Measurements from ENCODE around the gene ANAPC4. TPM values are rescaled to one million over a fixed set of nuclear protein-coding genes. Genes with fewer than 3 reads are reported as not detected.

ANAPC4 gene
- total and polyA plus RNA-seq, 5 donors, result 10.3 to 16.0 (median 15.1) TPM

GRCh38 chr4:25439918-25440477 lies 62.9 kb downstream of the ANAPC4 start:
- peak; percentile 68 to 72 for ATAC-seq

GRCh38 chr4:25440478-25441030 lies 63.5 kb downstream of the ANAPC4 start:
- 27% methylated on average over 8 of the region's 8 CpGs for WGBS
- no peaks in the 10 kb centered on the region for H3K9me3 ChIP-seq (ENCODE audit: control insufficient read depth, low read length)
- H3K4me3 ChIP-seq (ENCODE audit: low read length), result no peak overlapping the region
- ATAC-seq (peak; percentile 90 to 94), DNase-seq (peak; percentile 79 to 92 (median 91))
- H3K27me3 ChIP-seq (ENCODE audit: control insufficient read depth, insufficient read depth), result no peaks in the 10 kb centered on the region
- no peaks in the 10 kb centered on the region for H3K4me1 ChIP-seq (ENCODE audit: control insufficient read depth, insufficient read depth, low read length)
- H3K27ac ChIP-seq (ENCODE audit: low read length), result no peak overlapping the region
- intact Hi-C loops (cut with DNase I), result loop anchor here (2.0 to 10.0 kb wide), 3 partner anchors 327 to 334 kb away; no protein-coding TSS in a partner anchor

More at GRCh38 chr4:25439918-25440477, 62.9 kb downstream of the ANAPC4 start:
- 14% methylated on average over 2 of the region's 2 CpGs for WGBS
- no peaks in the 10 kb centered on the region for H3K9me3 ChIP-seq (ENCODE audit: control insufficient read depth, low read length)
- intact Hi-C loops (cut with DNase I), result loop anchor here (2.0 to 10.0 kb wide), 3 partner anchors 327 to 335 kb away; no protein-coding TSS in a partner anchor
- no peak overlapping the region for H3K4me3 ChIP-seq (ENCODE audit: low read length)
- peak in 1 of 3 donors; percentile 18 for DNase-seq
- H3K4me1 ChIP-seq (ENCODE audit: control insufficient read depth, insufficient read depth, low read length), result no peaks in the 10 kb centered on the region
- H3K27ac ChIP-seq (ENCODE audit: low read length), result no peak overlapping the region
- no peaks in the 10 kb centered on the region for H3K27me3 ChIP-seq (ENCODE audit: control insufficient read depth, insufficient read depth)

GRCh38 chr4:25441519-25442117 lies 64.6 kb downstream of the ANAPC4 start:
- intact Hi-C loops (cut with DNase I), result loop anchor here (2.0 to 10.0 kb wide), 3 partner anchors 326 to 333 kb away; no protein-coding TSS in a partner anchor
- 47% methylated on average over 6 of the region's 6 CpGs for WGBS
- Histone ChIP-seq H3K27ac (ENCODE audit: low read length) (no peak overlapping the region), H3K9me3 (ENCODE audit: control insufficient read depth, low read length) (no peaks in the 10 kb centered on the region), H3K27me3 (ENCODE audit: control insufficient read depth, insufficient read depth) (no peaks in the 10 kb centered on the region), H3K4me3 (ENCODE audit: low read length) (no peak overlapping the region), H3K4me1 (ENCODE audit: control insufficient read depth, insufficient read depth, low read length) (no peaks in the 10 kb centered on the region)
- DNase-seq (peak in 2 of 3 donors; percentile 71 to 78), ATAC-seq (peak; percentile 78 to 88)

GRCh38 chr4:25442863-25443307 lies 65.8 kb downstream of the ANAPC4 start:
- no peaks in the 10 kb centered on the region for H3K27me3 ChIP-seq (ENCODE audit: control insufficient read depth, insufficient read depth)
- ATAC-seq (no peak), DNase-seq (no peak)
- no peaks in the 10 kb centered on the region for H3K4me1 ChIP-seq (ENCODE audit: control insufficient read depth, insufficient read depth, low read length)
- H3K9me3 ChIP-seq (ENCODE audit: control insufficient read depth, low read length), result no peaks in the 10 kb centered on the region
- 78% methylated on average over 9 of the region's 9 CpGs for WGBS
- no peak overlapping the region for H3K27ac ChIP-seq (ENCODE audit: low read length)
- intact Hi-C loops (cut with DNase I), result loop anchor here in 2 of 4 donors (5.0 to 10.0 kb wide), 2 partner anchors 324 to 332 kb away; no protein-coding TSS in a partner anchor
- no peak overlapping the region for H3K4me3 ChIP-seq (ENCODE audit: low read length)

- ATAC-seq, result no peak
- intact Hi-C loops (cut with DNase I), result loop anchor here in 2 of 4 donors (5.0 to 10.0 kb wide), 2 partner anchors 323 to 331 kb away; no protein-coding TSS in a partner anchor
- no peaks in the 10 kb centered on the region for H3K27me3 ChIP-seq (ENCODE audit: control insufficient read depth, insufficient read depth)
- no peak for DNase-seq
- H3K27ac ChIP-seq (ENCODE audit: low read length), result no peak overlapping the region
- H3K4me1 ChIP-seq (ENCODE audit: control insufficient read depth, insufficient read depth, low read length), result no peaks in the 10 kb centered on the region
- 94% methylated on average over 6 of the region's 6 CpGs for WGBS
- H3K9me3 ChIP-seq (ENCODE audit: control insufficient read depth, low read length), result no peaks in the 10 kb centered on the region
- no peak overlapping the region for H3K4me3 ChIP-seq (ENCODE audit: low read length)
Observed at GRCh38 chr4:25443851-25444250, 66.8 kb downstream of the ANAPC4 start.

GRCh38 chr4:25446611-25447010 lies 69.5 kb downstream of the ANAPC4 start:
- ATAC-seq (no peak), DNase-seq (no peak)
- 79% methylated on average over 4 of the region's 4 CpGs for WGBS
- Histone ChIP-seq H3K4me1 (ENCODE audit: control insufficient read depth, insufficient read depth, low read length) (no peaks in the 10 kb centered on the region), H3K27me3 (ENCODE audit: control insufficient read depth, insufficient read depth) (no peaks in the 10 kb centered on the region), H3K4me3 (ENCODE audit: low read length) (no peak overlapping the region), H3K27ac (ENCODE audit: low read length) (no peak overlapping the region), H3K9me3 (ENCODE audit: control insufficient read depth, low read length) (no peaks in the 10 kb centered on the region)
- intact Hi-C loops (cut with DNase I), result loop anchor here in 1 of 4 donors (10.0 kb wide), 1 partner anchor 328 kb away; no protein-coding TSS in a partner anchor

- Histone ChIP-seq H3K4me1 (ENCODE audit: control insufficient read depth, insufficient read depth, low read length) (no peaks in the 10 kb centered on the region), H3K27me3 (ENCODE audit: control insufficient read depth, insufficient read depth) (no peaks in the 10 kb centered on the region), H3K27ac (ENCODE audit: low read length) (no peak overlapping the region), H3K4me3 (ENCODE audit: low read length) (no peak overlapping the region), H3K9me3 (ENCODE audit: control insufficient read depth, low read length) (no peaks in the 10 kb centered on the region)
- intact Hi-C loops (cut with DNase I), result loop anchor here in 1 of 4 donors (10.0 kb wide), 1 partner anchor 326 kb away; no protein-coding TSS in a partner anchor
- whole genome bisulfite sequencing, result 64% methylated on average over 5 of the region's 5 CpGs
- ATAC-seq (peak; percentile 31 to 51), DNase-seq (no peak)
Observed at GRCh38 chr4:25448379-25449109, 71.5 kb downstream of the ANAPC4 start.

GRCh38 chr4:25449270-25449669 lies 72.2 kb downstream of the ANAPC4 start:
- ATAC-seq, result no peak
- Histone ChIP-seq H3K27me3 (ENCODE audit: control insufficient read depth, insufficient read depth) (no peaks in the 10 kb centered on the region), H3K4me3 (ENCODE audit: low read length) (no peak overlapping the region), H3K27ac (ENCODE audit: low read length) (no peak overlapping the region), H3K4me1 (ENCODE audit: control insufficient read depth, insufficient read depth, low read length) (no peaks in the 10 kb centered on the region), H3K9me3 (ENCODE audit: control insufficient read depth, low read length) (no peaks in the 10 kb centered on the region)
- intact Hi-C loops (cut with DNase I), result loop anchor here in 1 of 4 donors (10.0 kb wide), 1 partner anchor 326 kb away; no protein-coding TSS in a partner anchor
- no peak for DNase-seq
- WGBS, result 75% methylated on average over 5 of the region's 5 CpGs

GRCh38 chr4:25449688-25450087 lies 72.6 kb downstream of the ANAPC4 start:
- Histone ChIP-seq H3K9me3 (ENCODE audit: control insufficient read depth, low read length) (no peaks in the 10 kb centered on the region), H3K4me1 (ENCODE audit: control insufficient read depth, insufficient read depth, low read length) (no peaks in the 10 kb centered on the region), H3K27ac (ENCODE audit: low read length) (no peak overlapping the region), H3K27me3 (ENCODE audit: control insufficient read depth, insufficient read depth) (no peaks in the 10 kb centered on the region), H3K4me3 (ENCODE audit: low read length) (no peak overlapping the region)
- intact Hi-C loops (cut with DNase I), result loop anchor here in 1 of 4 donors (10.0 kb wide), 1 partner anchor 325 kb away; no protein-coding TSS in a partner anchor
- ATAC-seq (no peak), DNase-seq (no peak)
- WGBS, result 89% methylated on average over 5 of the region's 5 CpGs

GRCh38 chr4:25450491-25450901 lies 73.4 kb downstream of the ANAPC4 start:
- Histone ChIP-seq H3K27me3 (ENCODE audit: control insufficient read depth, insufficient read depth) (no peaks in the 10 kb centered on the region), H3K9me3 (ENCODE audit: control insufficient read depth, low read length) (no peaks in the 10 kb centered on the region), H3K27ac (ENCODE audit: low read length) (no peak overlapping the region), H3K4me3 (ENCODE audit: low read length) (no peak overlapping the region), H3K4me1 (ENCODE audit: control insufficient read depth, insufficient read depth, low read length) (no peaks in the 10 kb centered on the region)
- ATAC-seq, result no peak
- DNase-seq, result no peak
- 76% methylated on average over 4 of the region's 4 CpGs for WGBS
- intact Hi-C loops (cut with DNase I), result no loop called here

All from right cardiac atrium (tissue), 5 donors.